Effector memory CD4-positive, alpha-beta T cell (primary cell): Measurements from ENCODE around the gene MFSD2B.

Experiments used
- DNase-seq, 3 donors: peaks; one replicate each; pipeline ENCODE4 v3.0.0-alpha.2; 2020
- H3K27ac ChIP-seq: 2 replicates; pipeline ENCODE4 v1.7.0; 2013; ENCODE audit warnings: mild to moderate bottlenecking, low read length, moderate library complexity; ENCODE audit not compliant: insufficient read depth, poor library complexity, severe bottlenecking
- H3K27me3 ChIP-seq: replicated peaks from 2 replicates; pipeline ENCODE4 v1.7.0; 2013; ENCODE audit warnings: mild to moderate bottlenecking, low read length; ENCODE audit not compliant: insufficient read depth, control insufficient read depth, poor library complexity, severe bottlenecking
- H3K36me3 ChIP-seq: 2 replicates; pipeline ENCODE4 v1.7.0; 2013; ENCODE audit warnings: mild to moderate bottlenecking, low read length, moderate library complexity; ENCODE audit not compliant: control insufficient read depth, insufficient read depth
- H3K4me1 ChIP-seq: 2 replicates; pipeline ENCODE4 v1.7.0; 2013; ENCODE audit warnings: low read length, mild to moderate bottlenecking; ENCODE audit not compliant: control insufficient read depth, insufficient read depth, poor library complexity, severe bottlenecking
- H3K4me3 ChIP-seq: 2 replicates; pipeline ENCODE4 v1.7.0; 2013; ENCODE audit warnings: low read length, low read depth, mild to moderate bottlenecking; ENCODE audit not compliant: insufficient read depth, poor library complexity, severe bottlenecking
- H3K9me3 ChIP-seq: 2 replicates; pipeline ENCODE4 v1.7.0; 2013; ENCODE audit warnings: mild to moderate bottlenecking, low read length, moderate library complexity; ENCODE audit not compliant: control insufficient read depth
- total RNA-seq, 3 donors: gene quantifications; one replicate each; lab custom pipeline; 2026; lab: John Stamatoyannopoulos, UW

MFSD2B gene, protein sequence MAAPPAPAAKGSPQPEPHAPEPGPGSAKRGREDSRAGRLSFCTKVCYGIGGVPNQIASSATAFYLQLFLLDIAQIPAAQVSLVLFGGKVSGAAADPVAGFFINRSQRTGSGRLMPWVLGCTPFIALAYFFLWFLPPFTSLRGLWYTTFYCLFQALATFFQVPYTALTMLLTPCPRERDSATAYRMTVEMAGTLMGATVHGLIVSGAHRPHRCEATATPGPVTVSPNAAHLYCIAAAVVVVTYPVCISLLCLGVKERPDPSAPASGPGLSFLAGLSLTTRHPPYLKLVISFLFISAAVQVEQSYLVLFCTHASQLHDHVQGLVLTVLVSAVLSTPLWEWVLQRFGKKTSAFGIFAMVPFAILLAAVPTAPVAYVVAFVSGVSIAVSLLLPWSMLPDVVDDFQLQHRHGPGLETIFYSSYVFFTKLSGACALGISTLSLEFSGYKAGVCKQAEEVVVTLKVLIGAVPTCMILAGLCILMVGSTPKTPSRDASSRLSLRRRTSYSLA
- total RNA-seq = 0 to 0.39 (median 0) reads per million in 3 donors

DNA sequence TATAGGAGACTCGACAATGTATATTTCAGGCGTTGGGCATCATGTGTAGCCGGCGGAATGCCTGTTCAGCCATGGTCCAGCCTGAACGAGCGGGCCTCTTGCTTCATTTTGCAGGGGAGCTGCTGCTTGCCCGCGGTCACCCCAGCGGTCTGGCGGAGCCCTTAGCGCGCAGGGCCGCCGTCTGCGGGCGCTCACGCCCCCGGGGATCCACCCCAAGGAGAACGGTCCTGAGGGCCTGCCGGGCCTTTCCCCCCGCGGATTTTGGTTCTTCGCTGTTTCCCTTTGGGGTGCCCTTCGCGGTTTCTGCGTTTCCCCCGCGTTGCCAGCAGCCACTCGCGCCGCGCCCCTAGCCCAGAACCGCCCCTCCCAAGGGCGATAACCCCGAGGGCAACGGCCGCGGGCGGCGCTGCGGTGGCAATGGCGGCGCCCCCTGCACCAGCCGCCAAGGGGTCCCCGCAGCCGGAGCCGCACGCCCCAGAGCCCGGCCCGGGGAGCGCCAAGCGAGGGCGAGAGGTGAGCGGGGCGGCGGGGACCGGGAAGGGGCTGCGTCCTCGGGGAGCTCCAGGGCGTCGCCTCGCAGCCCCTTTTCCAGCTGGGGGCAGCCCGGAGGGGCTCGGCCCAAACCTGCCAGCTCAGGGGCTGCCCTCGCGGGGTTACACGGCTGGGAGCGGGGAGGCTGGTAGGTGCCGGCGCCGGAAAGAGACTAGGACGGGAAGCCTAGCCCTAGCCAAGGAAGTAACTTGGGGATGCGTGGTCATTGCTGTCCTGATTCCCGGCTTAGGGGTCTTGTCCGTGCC lies at the start of gene MFSD2B:
Gene MFSD2B (plus strand): TSS at position 406 of the 797 bp plus-strand sequence. CDS start 12 bp downstream, at position 418.
- DNase-seq = no peak
- no peak within 1 kb of the TSS for H3K4me3 ChIP-seq
- H3K36me3 ChIP-seq = no peaks in the 10 kb centered on the region
- H3K27me3 ChIP-seq = peaks cover 20% of the 10 kb centered on the region
- H3K9me3 ChIP-seq = no peaks in the 10 kb centered on the region
- no peak within 1 kb of the TSS for H3K27ac ChIP-seq
- peaks cover 5% of the 10 kb centered on the region for H3K4me1 ChIP-seq

DNA sequence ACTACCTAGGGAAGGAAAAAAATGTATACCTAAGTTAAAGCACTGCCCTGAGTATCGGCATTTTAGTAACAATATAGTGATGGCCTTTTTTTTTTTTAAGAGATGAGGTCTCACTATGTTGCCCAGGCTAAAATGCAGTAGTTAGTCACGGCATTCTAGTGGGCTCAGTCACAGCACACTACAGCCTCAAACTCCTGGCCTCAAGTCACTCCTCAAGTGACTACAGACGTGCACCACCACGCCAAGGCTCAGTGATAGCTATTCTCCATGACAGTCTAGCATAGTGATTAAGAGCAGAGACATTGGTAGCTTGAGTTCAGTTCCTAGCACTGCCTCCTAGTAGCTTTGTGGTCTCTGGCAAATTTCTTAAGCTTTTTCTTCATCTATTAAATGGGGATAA lies 42.0 kb upstream of the MFSD2B start:
- no peak for DNase-seq
- H3K9me3 ChIP-seq = no peaks in the 10 kb centered on the region
- H3K27me3 ChIP-seq = no peaks in the 10 kb centered on the region
- H3K4me1 ChIP-seq = no peaks in the 10 kb centered on the region
- no peaks in the 10 kb centered on the region for H3K36me3 ChIP-seq
- H3K27ac ChIP-seq = no peak overlapping the region
- no peak overlapping the region for H3K4me3 ChIP-seq

DNA sequence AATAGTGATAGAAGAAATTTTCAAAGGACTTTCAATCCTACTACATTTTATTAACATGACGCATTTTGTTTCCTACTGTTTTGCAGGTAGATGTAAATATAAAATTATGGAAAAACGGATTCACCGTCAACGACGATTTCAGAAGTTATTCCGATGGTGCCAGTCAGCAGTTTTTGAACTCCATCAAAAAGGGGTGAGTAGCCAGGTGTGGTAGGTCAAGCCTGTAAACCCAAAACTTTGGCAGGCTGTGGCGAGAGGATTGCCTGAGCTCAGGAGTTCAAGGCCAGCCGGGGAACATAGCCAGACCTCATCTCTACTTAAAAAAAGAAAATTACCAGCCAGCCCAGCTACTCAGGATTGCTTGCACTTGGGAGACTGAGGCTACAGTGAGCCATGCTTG lies 33.0 kb upstream of the MFSD2B start:
- peaks cover 7% of the 10 kb centered on the region for H3K36me3 ChIP-seq
- H3K27ac ChIP-seq = no peak overlapping the region

GRCh38 chr2:23988371-23988770 lies 21.5 kb upstream of the MFSD2B start:
- no peaks in the 10 kb centered on the region for H3K9me3 ChIP-seq
- no peak for DNase-seq
- no peak overlapping the region for H3K4me3 ChIP-seq
- no peak overlapping the region for H3K27ac ChIP-seq
- no peaks in the 10 kb centered on the region for H3K4me1 ChIP-seq
- H3K36me3 ChIP-seq = no peaks in the 10 kb centered on the region
- no peaks in the 10 kb centered on the region for H3K27me3 ChIP-seq

More for the DNA sequence above, 33.0 kb upstream of the MFSD2B start:
- Histone ChIP-seq H3K9me3 (no peaks in the 10 kb centered on the region), H3K27me3 (no peaks in the 10 kb centered on the region), H3K4me1 (no peaks in the 10 kb centered on the region), H3K4me3 (no peak overlapping the region)
- no peak for DNase-seq

GRCh38 chr2:23992931-23993330 lies 17.0 kb upstream of the MFSD2B start:
- H3K27me3 ChIP-seq = no peaks in the 10 kb centered on the region
- no peak overlapping the region for H3K27ac ChIP-seq
- no peak for DNase-seq
- no peaks in the 10 kb centered on the region for H3K9me3 ChIP-seq
- H3K36me3 ChIP-seq = no peaks in the 10 kb centered on the region
- H3K4me3 ChIP-seq = no peak overlapping the region
- no peaks in the 10 kb centered on the region for H3K4me1 ChIP-seq

GRCh38 chr2:23993736-23994269 lies 16.1 kb upstream of the MFSD2B start:
- no peaks in the 10 kb centered on the region for H3K27me3 ChIP-seq
- H3K9me3 ChIP-seq = no peaks in the 10 kb centered on the region
- H3K27ac ChIP-seq = no peak overlapping the region
- no peaks in the 10 kb centered on the region for H3K4me1 ChIP-seq
- no peaks in the 10 kb centered on the region for H3K36me3 ChIP-seq
- H3K4me3 ChIP-seq = no peak overlapping the region
- DNase-seq = no peak

GRCh38 chr2:23994567-23994966 lies 15.3 kb upstream of the MFSD2B start:
- Histone ChIP-seq H3K27me3 (no peaks in the 10 kb centered on the region), H3K4me3 (no peak overlapping the region), H3K4me1 (no peaks in the 10 kb centered on the region), H3K27ac (no peak overlapping the region), H3K9me3 (no peaks in the 10 kb centered on the region), H3K36me3 (no peaks in the 10 kb centered on the region)
- no peak for DNase-seq

DNA sequence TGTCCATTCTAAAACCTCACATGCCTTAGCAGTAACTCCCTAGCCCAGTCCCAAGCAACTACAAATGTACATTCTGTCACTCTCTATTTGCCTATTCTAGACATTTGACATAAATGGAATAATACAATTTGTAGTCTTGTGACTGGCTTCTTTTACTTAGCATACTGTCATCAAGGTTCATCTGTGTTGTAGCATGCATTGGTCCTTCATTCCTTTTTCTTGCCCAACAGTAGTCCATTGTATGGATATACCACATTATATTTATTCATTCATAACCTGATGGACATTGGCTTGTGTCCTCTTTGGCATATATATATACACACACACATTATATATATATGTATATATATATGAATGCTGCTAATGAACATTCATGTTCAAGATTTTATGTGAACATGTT lies 2.2 kb upstream of the MFSD2B start:
- no peak for DNase-seq
- H3K27ac ChIP-seq = no peak overlapping the region
- peaks cover 20% of the 10 kb centered on the region for H3K27me3 ChIP-seq
- H3K4me3 ChIP-seq = no peak overlapping the region
- no peaks in the 10 kb centered on the region for H3K9me3 ChIP-seq
- peaks cover 5% of the 10 kb centered on the region for H3K4me1 ChIP-seq
- H3K36me3 ChIP-seq = no peaks in the 10 kb centered on the region

DNA sequence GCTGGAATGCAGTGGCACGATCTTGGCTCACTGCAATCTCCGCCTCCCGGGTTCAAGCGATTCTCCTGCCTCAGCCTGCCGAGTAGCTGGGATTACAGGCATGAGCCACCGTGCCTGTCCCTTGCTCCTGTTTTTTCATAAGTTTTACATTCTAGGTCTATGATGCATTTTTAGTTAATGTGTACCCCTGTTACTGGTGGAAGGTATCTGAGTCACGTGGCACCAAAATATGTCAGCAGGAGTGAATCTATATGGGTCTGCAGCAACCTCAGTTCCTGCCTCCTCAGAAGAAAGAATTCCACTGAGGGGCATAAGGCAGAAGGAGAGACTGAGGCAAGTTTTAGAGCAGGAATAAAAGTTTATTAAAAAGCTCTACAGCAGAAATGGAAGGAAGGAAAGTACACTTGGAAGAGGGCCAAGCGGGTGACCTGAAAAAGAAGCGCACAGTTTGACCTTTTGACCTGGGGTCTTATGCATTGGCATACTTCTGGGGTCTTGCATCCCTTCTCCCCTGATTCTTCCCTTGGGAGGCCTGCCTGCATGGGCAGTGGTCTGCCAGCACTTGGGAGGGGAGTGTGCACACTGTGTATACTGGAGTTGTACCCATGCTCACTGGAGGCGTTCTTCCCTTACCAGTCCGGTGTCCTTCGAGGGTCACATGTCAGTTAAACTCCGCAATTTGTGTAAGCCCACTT lies 1.1 kb upstream of the MFSD2B start:
- no peaks in the 10 kb centered on the region for H3K9me3 ChIP-seq
- no peaks in the 10 kb centered on the region for H3K36me3 ChIP-seq
- H3K27ac ChIP-seq = no peak overlapping the region
- H3K4me3 ChIP-seq = no peak overlapping the region
- H3K27me3 ChIP-seq = peaks cover 20% of the 10 kb centered on the region
- no peak for DNase-seq
- H3K4me1 ChIP-seq = peaks cover 5% of the 10 kb centered on the region
